A673 (cell line): ENCODE data around the gene UBALD2. TPM values are rescaled to one million over a fixed set of nuclear protein-coding genes. Genes with fewer than 3 reads are reported as not detected.
"Not testable (repeated sequence)": the region's sequence is repeated elsewhere in the genome, so short reads cannot be mapped to it uniquely, and the experiment has no call there.

Experiments used
- BruUV-seq: library from RNA; stranded (reverse); fragments of 400-500 nt; replicated peaks from 2 replicates; lab custom pipeline; 2021; lab: Mats Ljungman, UMichigan
- CTCF ChIA-PET: fragments of 300-600 bp; sonication (Branson Sonifier 250); formaldehyde crosslinking; loops from one replicate; lab custom pipeline; 2022; ENCODE audit warnings: antibody characterized with exemption; lab: Charles Lee
- POLR2A ChIA-PET: fragments of 300-600 bp; sonication (Branson Sonifier 250); formaldehyde crosslinking; loops from one replicate; lab custom pipeline; 2022; ENCODE audit warnings: antibody characterized with exemption; ENCODE audit not compliant: low non-redundant PET; lab: Charles Lee
- DNase-seq: peaks from one replicate; pipeline ENCODE4 v3.0.0-alpha.2; 2015; ENCODE audit warnings: low spot score
- H3K27ac ChIP-seq: fragments of 200-600 bp; sonication (generic); 2 replicates; pipeline ENCODE4 v1.5.1; 2016; ENCODE audit warnings: mixed run types, low read depth, mild to moderate bottlenecking, mixed read lengths, antibody characterized with exemption, low read length; ENCODE audit not compliant: poor library complexity, severe bottlenecking
- H3K27me3 ChIP-seq: fragments of 200-600 bp; sonication (generic); replicated peaks from 2 replicates; pipeline ENCODE4 v1.6.1; 2017; ENCODE audit warnings: mixed run types, low read depth, mild to moderate bottlenecking, mixed read lengths, antibody characterized with exemption, low read length; ENCODE audit not compliant: insufficient read depth, poor library complexity
- H3K36me3 ChIP-seq: fragments of 200-600 bp; sonication (generic); 2 replicates; pipeline ENCODE4 v1.6.1; 2016; ENCODE audit warnings: mixed run types, mild to moderate bottlenecking, mixed read lengths, antibody characterized with exemption, low read length; ENCODE audit not compliant: insufficient read depth, poor library complexity, severe bottlenecking
- H3K4me1 ChIP-seq: fragments of 200-600 bp; sonication (generic); 2 replicates; pipeline ENCODE4 v1.6.1; 2017; ENCODE audit warnings: mixed run types, mild to moderate bottlenecking, mixed read lengths, antibody characterized with exemption, low read length; ENCODE audit not compliant: insufficient read depth, poor library complexity, severe bottlenecking
- H3K4me3 ChIP-seq: fragments of 200-600 bp; sonication (generic); 2 replicates; pipeline ENCODE4 v1.5.1; 2016; ENCODE audit warnings: low read depth, mixed run types, mild to moderate bottlenecking, mixed read lengths, low read length; ENCODE audit not compliant: poor library complexity, severe bottlenecking
- H3K9me3 ChIP-seq: fragments of 200-600 bp; sonication (generic); 2 replicates; pipeline ENCODE4 v1.6.1; 2016; ENCODE audit warnings: mixed run types, low read depth, mild to moderate bottlenecking, mixed read lengths, antibody characterized with exemption, low read length; ENCODE audit not compliant: poor library complexity, severe bottlenecking
- CTCF ChIP-seq: fragments of 300-800, 200-600 bp; sonication (generic); conservative IDR thresholded peaks from 2 replicates; pipeline ENCODE4 v1.5.1; 2017; ENCODE audit warnings: low read depth, mild to moderate bottlenecking, antibody characterized with exemption, low read length, moderate library complexity, mixed read lengths
- EZH2 ChIP-seq: fragments of 200-600 bp; sonication (generic); IDR thresholded peaks from 2 replicates; pipeline ENCODE4 v1.6.1; 2017; ENCODE audit warnings: borderline replicate concordance, low read depth, mild to moderate bottlenecking, mixed read lengths, antibody characterized with exemption, low read length; ENCODE audit not compliant: poor library complexity, severe bottlenecking
- intact Hi-C: fragments of 100-400 bp; cut with micrococcal nuclease; formaldehyde crosslinking; loops from one replicate; pipeline ENCODE4 v1.10.0; 2022; ENCODE audit not compliant: unreplicated experiment
- total RNA-seq: library from RNA; stranded (reverse); gene quantifications from 2 replicates; pipeline ENCODE4 v1.2.3, GENCODE V29; 2021

The UBALD2 gene
- total RNA-seq, 1 experiment from 2014 or later = 46.5 TPM

DNA sequence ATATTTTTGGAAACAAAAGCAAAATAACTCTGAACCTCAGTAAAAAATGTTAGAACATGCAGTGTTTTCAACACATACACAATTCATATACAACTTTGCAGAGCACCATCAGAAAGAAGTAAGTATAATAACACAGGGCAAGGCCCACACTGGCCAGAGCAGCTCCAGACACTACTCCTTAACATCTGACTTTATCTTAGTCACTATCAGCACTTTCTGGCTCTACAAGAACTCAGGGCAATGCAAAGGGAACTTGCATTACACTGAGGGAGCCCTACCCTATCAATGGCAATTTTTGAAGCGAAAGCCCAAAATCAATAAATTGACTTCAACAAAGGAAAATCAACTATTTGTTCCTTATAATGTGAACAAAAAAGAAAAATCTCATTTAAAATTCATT lies 41.3 kb upstream of the UBALD2 start:
- CTCF ChIA-PET = no interaction called here
- H3K27me3 ChIP-seq = peaks cover under 1% of the 10 kb centered on the region
- no peaks in the 10 kb centered on the region for H3K36me3 ChIP-seq
- no peak for DNase-seq
- no peaks in the 10 kb centered on the region for H3K9me3 ChIP-seq
- TF ChIP-seq CTCF (no peak), EZH2 (no peak)
- H3K27ac ChIP-seq = no peak overlapping the region
- H3K4me3 ChIP-seq = no peak overlapping the region
- no peaks in the 10 kb centered on the region for H3K4me1 ChIP-seq
- no TSS peak for BruUV-seq
- POLR2A ChIA-PET = no interaction called here
- intact Hi-C loops = no loop called here

- POLR2A ChIA-PET, CTCF ChIA-PET: not testable (repeated sequence)
Measured at GRCh38 chr17:76225373-76226086, 39.6 kb upstream of the UBALD2 start.

GRCh38 chr17:76226749-76227148 lies 38.4 kb upstream of the UBALD2 start:
- CTCF ChIA-PET, BruUV-seq: not testable (repeated sequence)

More at GRCh38 chr17:76225373-76226086, 39.6 kb upstream of the UBALD2 start:
- H3K36me3 ChIP-seq, H3K27ac ChIP-seq, H3K9me3 ChIP-seq, DNase-seq, intact Hi-C loops, H3K4me1 ChIP-seq, BruUV-seq, H3K4me3 ChIP-seq: not testable (repeated sequence)
- H3K27me3 ChIP-seq = peaks cover 16% of the 10 kb centered on the region

GRCh38 chr17:76232342-76232741 lies 32.8 kb upstream of the UBALD2 start:
- BruUV-seq = no TSS peak
- intact Hi-C loops = no loop called here
- no peaks in the 10 kb centered on the region for H3K36me3 ChIP-seq
- CTCF ChIA-PET = no interaction called here
- DNase-seq = no peak
- H3K4me1 ChIP-seq = no peaks in the 10 kb centered on the region
- no peaks in the 10 kb centered on the region for H3K9me3 ChIP-seq
- POLR2A ChIA-PET = no interaction called here
- no peak overlapping the region for H3K4me3 ChIP-seq
- TF ChIP-seq CTCF (no peak), EZH2 (no peak)
- peaks cover 20% of the 10 kb centered on the region for H3K27me3 ChIP-seq
- no peak overlapping the region for H3K27ac ChIP-seq

More at GRCh38 chr17:76226749-76227148, 38.4 kb upstream of the UBALD2 start:
- H3K4me1 ChIP-seq, H3K27ac ChIP-seq, H3K4me3 ChIP-seq, H3K9me3 ChIP-seq, POLR2A ChIA-PET, intact Hi-C loops, DNase-seq, H3K36me3 ChIP-seq: not testable (repeated sequence)
- peaks cover 16% of the 10 kb centered on the region for H3K27me3 ChIP-seq
